ENCODE data around the gene PVR.

The PVR gene

DNA sequence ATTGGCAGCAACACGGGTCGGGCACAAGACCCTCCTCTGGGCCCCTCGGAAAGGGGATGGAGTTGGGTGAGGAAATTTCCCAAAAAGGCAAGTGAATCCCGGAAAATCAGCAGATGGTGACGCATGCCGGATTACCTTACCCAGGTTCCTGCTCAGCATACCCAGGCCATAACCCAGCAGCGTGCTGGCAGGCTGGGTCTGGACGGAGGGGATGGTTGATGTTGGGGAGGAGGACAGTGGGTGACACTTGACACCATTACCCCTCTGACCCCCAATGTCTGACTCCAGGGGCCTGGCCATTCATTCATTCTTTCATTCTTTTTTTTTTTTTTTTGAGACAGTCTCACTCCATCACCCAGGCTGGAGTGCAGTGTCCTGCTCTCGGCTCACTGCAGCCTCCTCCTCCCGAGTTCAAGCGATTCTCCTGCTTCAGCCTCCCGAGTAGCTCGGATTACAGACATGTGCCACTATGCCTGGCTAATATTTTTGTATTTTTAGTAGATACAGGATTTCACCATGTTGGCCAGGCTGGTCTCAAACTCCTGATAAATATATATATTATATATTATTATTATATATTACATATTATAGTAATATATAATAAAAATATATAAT is 799 bp downstream of the PVR start:
- H3K4me3 ChIP-seq (ENCODE audit: low read length, poor library complexity, severe bottlenecking), result no peak overlapping the region
- H3F3A ChIP-seq (ENCODE audit: low read depth), result no peaks in the 10 kb centered on the region
- no peaks in the 10 kb centered on the region for H3K9me3 ChIP-seq (ENCODE audit: insufficient read depth, low read depth, low read length)
- no peaks in the 10 kb centered on the region for H3K9me2 ChIP-seq (replicated peaks; ENCODE audit: low read depth, low read length)
- H3K4me2 ChIP-seq (ENCODE audit: low read depth, low read length, poor library complexity, severe bottlenecking), result no peak overlapping the region
- H3K27me3 ChIP-seq (ENCODE audit: insufficient read depth, low read length, poor library complexity, severe bottlenecking), result no peaks in the 10 kb centered on the region
- TF ChIP-seq, protein P1, sequence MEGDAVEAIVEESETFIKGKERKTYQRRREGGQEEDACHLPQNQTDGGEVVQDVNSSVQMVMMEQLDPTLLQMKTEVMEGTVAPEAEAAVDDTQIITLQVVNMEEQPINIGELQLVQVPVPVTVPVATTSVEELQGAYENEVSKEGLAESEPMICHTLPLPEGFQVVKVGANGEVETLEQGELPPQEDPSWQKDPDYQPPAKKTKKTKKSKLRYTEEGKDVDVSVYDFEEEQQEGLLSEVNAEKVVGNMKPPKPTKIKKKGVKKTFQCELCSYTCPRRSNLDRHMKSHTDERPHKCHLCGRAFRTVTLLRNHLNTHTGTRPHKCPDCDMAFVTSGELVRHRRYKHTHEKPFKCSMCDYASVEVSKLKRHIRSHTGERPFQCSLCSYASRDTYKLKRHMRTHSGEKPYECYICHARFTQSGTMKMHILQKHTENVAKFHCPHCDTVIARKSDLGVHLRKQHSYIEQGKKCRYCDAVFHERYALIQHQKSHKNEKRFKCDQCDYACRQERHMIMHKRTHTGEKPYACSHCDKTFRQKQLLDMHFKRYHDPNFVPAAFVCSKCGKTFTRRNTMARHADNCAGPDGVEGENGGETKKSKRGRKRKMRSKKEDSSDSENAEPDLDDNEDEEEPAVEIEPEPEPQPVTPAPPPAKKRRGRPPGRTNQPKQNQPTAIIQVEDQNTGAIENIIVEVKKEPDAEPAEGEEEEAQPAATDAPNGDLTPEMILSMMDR (conservative IDR thresholded peaks at IDR 0.05; ENCODE audit: low read length), result no peak
- no peak for TF ChIP-seq EZH2phosphoT487 (IDR thresholded peaks at IDR 0.05; ENCODE audit: borderline replicate concordance)
- no peaks in the 10 kb centered on the region for H3K36me3 ChIP-seq (ENCODE audit: insufficient read depth, low read length)
- no peak overlapping the region for H2AFZ ChIP-seq (ENCODE audit: low read length)
- H3K9ac ChIP-seq (ENCODE audit: low read depth, low read length, poor library complexity, severe bottlenecking), result no peak overlapping the region
- H3K4me1 ChIP-seq (ENCODE audit: insufficient read depth, low read length, poor library complexity, severe bottlenecking), result no peaks in the 10 kb centered on the region
- H3K79me2 ChIP-seq (ENCODE audit: insufficient read depth, low read length), result no peaks in the 10 kb centered on the region
- no peaks in the 10 kb centered on the region for H4K20me1 ChIP-seq (ENCODE audit: insufficient read depth, low read length, poor library complexity, severe bottlenecking)

DNA sequence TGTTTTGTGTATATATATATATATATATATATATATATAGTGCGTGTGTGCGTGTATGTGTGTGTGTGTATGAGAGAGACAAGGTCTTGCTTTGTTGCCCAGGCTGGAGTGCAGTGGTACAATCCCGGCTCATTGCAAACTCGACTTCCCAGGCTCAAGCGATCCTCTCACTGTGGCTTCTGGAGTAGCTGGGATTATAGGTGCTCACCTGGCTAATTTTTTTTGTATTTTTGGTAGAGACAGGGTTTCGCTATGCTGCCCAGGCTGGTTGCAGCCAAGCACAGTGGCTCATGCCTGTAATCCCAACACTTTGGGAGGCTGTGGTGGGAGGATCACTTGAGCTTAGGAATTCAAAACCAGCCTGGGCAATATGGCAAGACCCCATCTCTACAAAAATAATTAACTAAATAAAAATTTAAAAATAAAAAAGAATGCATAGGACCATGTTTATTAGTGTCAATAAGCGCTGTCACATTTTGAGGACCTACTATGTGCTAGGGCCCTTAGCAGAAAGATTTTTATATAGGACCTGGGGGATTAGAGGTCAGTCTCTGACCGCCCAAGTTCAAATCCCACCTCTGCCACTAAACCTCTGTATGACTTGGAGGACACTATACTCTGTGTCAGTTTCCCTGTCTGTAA is 1.8 kb downstream of the PVR start:
- Histone ChIP-seq H3K79me2 (ENCODE audit: insufficient read depth, low read length) (no peaks in the 10 kb centered on the region), H3K4me3 (ENCODE audit: low read length, poor library complexity, severe bottlenecking) (no peak overlapping the region), H4K20me1 (ENCODE audit: insufficient read depth, low read length, poor library complexity, severe bottlenecking) (no peaks in the 10 kb centered on the region)

DNA sequence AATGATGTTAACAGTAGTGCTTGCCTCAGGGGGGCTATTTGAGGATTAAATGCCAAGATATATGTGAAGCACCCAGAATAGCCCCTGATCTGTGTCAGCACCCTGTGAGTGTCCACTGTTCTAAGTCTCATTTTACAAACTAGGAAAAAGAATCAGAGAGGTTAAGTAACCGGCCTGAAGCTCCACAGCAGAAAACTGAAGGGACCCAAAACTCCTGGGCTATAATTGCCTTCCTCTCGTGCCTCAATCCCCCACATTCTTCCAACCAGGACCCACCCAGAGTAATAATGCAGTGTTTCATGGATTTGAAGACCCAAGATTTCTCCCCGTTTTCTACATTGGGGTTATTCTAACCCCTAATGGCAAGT is 2.3 kb downstream of the PVR start:
- TF ChIP-seq, protein P1 (conservative IDR thresholded peaks at IDR 0.05; ENCODE audit: low read length), result no peak
- no peak for TF ChIP-seq EZH2phosphoT487 (IDR thresholded peaks at IDR 0.05; ENCODE audit: borderline replicate concordance)
- H3K4me2 ChIP-seq (ENCODE audit: low read depth, low read length, poor library complexity, severe bottlenecking), result no peak overlapping the region
- no peaks in the 10 kb centered on the region for H3K79me2 ChIP-seq (ENCODE audit: insufficient read depth, low read length)
- no peaks in the 10 kb centered on the region for H4K20me1 ChIP-seq (ENCODE audit: insufficient read depth, low read length, poor library complexity, severe bottlenecking)
- no peaks in the 10 kb centered on the region for H3K4me1 ChIP-seq (ENCODE audit: insufficient read depth, low read length, poor library complexity, severe bottlenecking)
- H3K4me3 ChIP-seq (ENCODE audit: low read length, poor library complexity, severe bottlenecking), result no peak overlapping the region
- H2AFZ ChIP-seq (ENCODE audit: low read length), result no peak overlapping the region
- no peaks in the 10 kb centered on the region for H3K36me3 ChIP-seq (ENCODE audit: insufficient read depth, low read length)
- H3K9me3 ChIP-seq (ENCODE audit: insufficient read depth, low read depth, low read length), result no peaks in the 10 kb centered on the region
- H3F3A ChIP-seq (ENCODE audit: low read depth), result no peaks in the 10 kb centered on the region
- no peaks in the 10 kb centered on the region for H3K9me2 ChIP-seq (replicated peaks; ENCODE audit: low read depth, low read length)
- no peaks in the 10 kb centered on the region for H3K27me3 ChIP-seq (ENCODE audit: insufficient read depth, low read length, poor library complexity, severe bottlenecking)
- H3K9ac ChIP-seq (ENCODE audit: low read depth, low read length, poor library complexity, severe bottlenecking), result no peak overlapping the region

More for the DNA sequence above, 1.8 kb downstream of the PVR start:
- H3K9me2 ChIP-seq (replicated peaks; ENCODE audit: low read depth, low read length), result no peaks in the 10 kb centered on the region
- no peaks in the 10 kb centered on the region for H3K4me1 ChIP-seq (ENCODE audit: insufficient read depth, low read length, poor library complexity, severe bottlenecking)
- no peak overlapping the region for H2AFZ ChIP-seq (ENCODE audit: low read length)
- H3K9me3 ChIP-seq (ENCODE audit: insufficient read depth, low read depth, low read length), result no peaks in the 10 kb centered on the region
- H3K36me3 ChIP-seq (ENCODE audit: insufficient read depth, low read length), result no peaks in the 10 kb centered on the region
- TF ChIP-seq, protein P1 (conservative IDR thresholded peaks at IDR 0.05; ENCODE audit: low read length), result no peak
- TF ChIP-seq EZH2phosphoT487 (IDR thresholded peaks at IDR 0.05; ENCODE audit: borderline replicate concordance), result no peak
- no peaks in the 10 kb centered on the region for H3K27me3 ChIP-seq (ENCODE audit: insufficient read depth, low read length, poor library complexity, severe bottlenecking)
- no peaks in the 10 kb centered on the region for H3F3A ChIP-seq (ENCODE audit: low read depth)
- no peak overlapping the region for H3K4me2 ChIP-seq (ENCODE audit: low read depth, low read length, poor library complexity, severe bottlenecking)
- H3K9ac ChIP-seq (ENCODE audit: low read depth, low read length, poor library complexity, severe bottlenecking), result no peak overlapping the region

Data from Loucy (cell line).